ENCODE measurements around the gene PRR15.

PRR15 gene

GRCh38 chr7:29569648-29570047 lies 6.0 kb downstream of the PRR15 start:
- no peak for DNase-seq (ENCODE audit: low spot score)

GRCh38 chr7:29572558-29572957 lies 8.9 kb downstream of the PRR15 start:
- no peak for DNase-seq (ENCODE audit: low spot score)

- no peak for DNase-seq (ENCODE audit: low spot score)
Measured at GRCh38 chr7:29573567-29573966, 9.9 kb downstream of the PRR15 start.

- no peak for DNase-seq (ENCODE audit: low spot score)
Measured at GRCh38 chr7:29574659-29575058, 11.0 kb downstream of the PRR15 start.

- no peak for DNase-seq (ENCODE audit: low spot score)
Measured at GRCh38 chr7:29587195-29587808, 23.7 kb downstream of the PRR15 start.

GRCh38 chr7:29588212-29588611 lies 24.6 kb downstream of the PRR15 start:
- no peak for DNase-seq (ENCODE audit: low spot score)

- peak; percentile 77 for DNase-seq (ENCODE audit: low spot score)
Measured at GRCh38 chr7:29588900-29589696, 25.5 kb downstream of the PRR15 start.

GRCh38 chr7:29592866-29593265 lies 29.2 kb downstream of the PRR15 start:
- DNase-seq (ENCODE audit: low spot score): no peak

- DNase-seq (ENCODE audit: low spot score): no peak
Measured at GRCh38 chr7:29593459-29593858, 29.8 kb downstream of the PRR15 start.

- no peak for DNase-seq (ENCODE audit: low spot score)
Measured at GRCh38 chr7:29596593-29597178, 33.1 kb downstream of the PRR15 start.

GRCh38 chr7:29597266-29597665 lies 33.6 kb downstream of the PRR15 start:
- no peak for DNase-seq (ENCODE audit: low spot score)

GRCh38 chr7:29598137-29598536 lies 34.5 kb downstream of the PRR15 start:
- DNase-seq (ENCODE audit: low spot score): no peak

GRCh38 chr7:29598613-29599012 lies 35.0 kb downstream of the PRR15 start:
- no peak for DNase-seq (ENCODE audit: low spot score)

- no peak for DNase-seq (ENCODE audit: low spot score)
Measured at GRCh38 chr7:29599026-29599425, 35.4 kb downstream of the PRR15 start.

- DNase-seq (ENCODE audit: low spot score): no peak
Measured at GRCh38 chr7:29600661-29601060, 37.0 kb downstream of the PRR15 start.

GRCh38 chr7:29604052-29604451 lies 40.4 kb downstream of the PRR15 start:
- DNase-seq (ENCODE audit: low spot score): no peak

- DNase-seq (ENCODE audit: low spot score): no peak
Measured at GRCh38 chr7:29604702-29605101, 41.1 kb downstream of the PRR15 start.

GRCh38 chr7:29605671-29606070 lies 42.0 kb downstream of the PRR15 start:
- no peak for DNase-seq (ENCODE audit: low spot score)

- no peak for DNase-seq (ENCODE audit: low spot score)
Measured at GRCh38 chr7:29606287-29606721, 42.7 kb downstream of the PRR15 start.

- no peak for DNase-seq (ENCODE audit: low spot score)
Measured at GRCh38 chr7:29606830-29607229, 43.2 kb downstream of the PRR15 start.

GRCh38 chr7:29607259-29607658 lies 43.6 kb downstream of the PRR15 start:
- no peak for DNase-seq (ENCODE audit: low spot score)

GRCh38 chr7:29607889-29608288 lies 44.3 kb downstream of the PRR15 start:
- no peak for DNase-seq (ENCODE audit: low spot score)
